Breast epithelium (tissue), 4 donors: ENCODE measurements around the gene GRHL1. TPM values are rescaled to one million over a fixed set of nuclear protein-coding genes. Genes with fewer than 3 reads are reported as not detected.

ENCODE experiments used
- DNase-seq, 2 donors: peaks; one replicate each; pipeline ENCODE4 v3.0.0-alpha.2; 2019; ENCODE audit warnings: low spot score in 2 of 2
- H3K27ac ChIP-seq, 2 donors: fragments of 200-600 bp; sonication (generic) in 1 of 2; one replicate each; pipeline ENCODE4 v1.5.1; 2016 to 2019; ENCODE audit warnings: mild to moderate bottlenecking in 1 of 2
- H3K27me3 ChIP-seq, 2 donors: fragments of 200-600 bp; sonication (generic) in 1 of 2; one replicate each; pipeline versions ENCODE4 v1.5.1 to v1.6.0; 2017 to 2019; ENCODE audit warnings: control low read depth in 1 of 2, mild to moderate bottlenecking in 1 of 2
- H3K36me3 ChIP-seq: fragments of 200-600 bp; one replicate; pipeline ENCODE4 v1.5.1; 2019
- H3K4me1 ChIP-seq, 2 donors: fragments of 200-600 bp; sonication (generic); one replicate each; pipeline ENCODE4 v1.5.1; 2016 to 2019; ENCODE audit warnings: control low read depth in 1 of 2
- H3K4me3 ChIP-seq, 3 donors: fragments of 200-600 bp; sonication (generic); 1 replicate in 2 of 3; 2 replicates in 1 of 3; pipeline ENCODE4 v1.5.1; 2016 to 2019; ENCODE audit warnings: mild to moderate bottlenecking in 3 of 3, moderate library complexity in 2 of 3
- H3K9me3 ChIP-seq, 2 donors: fragments of 200-600 bp; sonication (generic) in 1 of 2; one replicate each; pipeline ENCODE4 v1.5.1; 2016 to 2019; ENCODE audit warnings: control low read depth in 1 of 2
- POLR2A ChIP-seq: fragments of 450-650 bp; IDR thresholded peaks from one replicate; pipeline ENCODE4 v1.6.1; 2016; ENCODE audit warnings: antibody characterized with exemption, mild to moderate bottlenecking, moderate library complexity
- POLR2AphosphoS5 ChIP-seq, 3 donors: sonication (generic); formaldehyde crosslinking; IDR thresholded peaks; one replicate each; pipeline ENCODE4 v1.6.1; 2017; ENCODE audit warnings: antibody characterized with exemption in 3 of 3
- intact Hi-C: fragments of 100-400 bp; cut with DNase I; formaldehyde crosslinking; loops from one replicate; pipeline ENCODE4 v1.15.1; 2023; ENCODE audit warnings: low total_unique reads
- total RNA-seq, 3 donors: library from RNA; depleted of rRNA; stranded (reverse); fragments of >200 nt; gene quantifications; one replicate each; pipeline ENCODE4 v1.1.0, GENCODE V29; 2016
- TF ChIP-seq, protein P1 (sequence below), 3 donors: fragments of 450-650 bp; IDR thresholded peaks; one replicate each; pipeline ENCODE4 v1.5.1; 2016 to 2017; ENCODE audit warnings: antibody characterized with exemption in 3 of 3, mild to moderate bottlenecking in 3 of 3, moderate library complexity in 3 of 3

GRHL1 gene
- total RNA-seq, 3 donors from 2014 or later = 2.1 to 86.3 (median 40.0) TPM

DNA sequence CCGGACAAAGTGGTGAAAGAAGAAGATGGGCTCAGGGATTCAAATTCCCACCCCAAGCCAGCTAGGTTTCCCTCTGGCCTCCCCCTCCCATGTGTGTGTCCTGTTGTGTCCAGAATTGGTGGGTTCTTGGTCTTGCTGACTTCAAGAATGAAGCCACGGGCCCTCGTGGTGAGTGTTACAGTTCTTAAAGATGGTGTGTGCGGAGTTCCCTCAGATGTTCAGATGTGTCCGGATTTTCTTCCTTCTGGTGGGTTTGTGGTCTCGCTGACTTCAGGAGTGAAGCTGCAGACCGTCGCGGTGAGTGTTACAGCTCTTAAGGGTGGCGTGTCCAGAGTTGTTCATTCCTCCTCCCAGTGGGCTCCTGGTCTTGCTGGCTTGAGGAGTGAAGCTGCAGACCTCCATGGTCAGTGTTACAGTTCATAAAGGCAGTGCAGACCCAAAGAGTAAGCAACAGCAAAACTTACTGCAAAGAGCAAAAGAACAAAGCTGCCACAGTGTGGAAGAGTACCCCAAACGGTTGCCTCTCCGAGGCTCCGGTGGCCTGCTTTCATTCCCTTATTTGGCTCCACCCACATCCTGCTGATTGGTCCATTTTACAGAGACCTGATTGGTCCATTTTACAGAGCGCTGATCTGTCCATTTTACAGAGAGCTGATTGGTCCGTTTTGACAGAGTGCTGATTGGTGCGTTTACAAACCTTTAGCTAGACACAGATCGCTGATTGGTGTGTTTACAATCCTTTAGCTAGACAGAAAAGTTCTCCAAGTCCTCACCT, 54.2 kb downstream of the GRHL1 start:
- Histone ChIP-seq H3K36me3 (no peaks in the 10 kb centered on the region), H3K9me3 (no peaks in the 10 kb centered on the region), H3K4me3 (no peak overlapping the region), H3K4me1 (peaks cover 13 to 14% of the 10 kb centered on the region in 2 donors), H3K27me3 (no peaks in the 10 kb centered on the region), H3K27ac (no peak overlapping the region)
- intact Hi-C loops = no loop called here
- no peak for DNase-seq
- no peak for TF ChIP-seq POLR2A
- TF ChIP-seq POLR2AphosphoS5 (IDR thresholded peaks at IDR 0.05) = no peak
- TF ChIP-seq, protein P1, sequence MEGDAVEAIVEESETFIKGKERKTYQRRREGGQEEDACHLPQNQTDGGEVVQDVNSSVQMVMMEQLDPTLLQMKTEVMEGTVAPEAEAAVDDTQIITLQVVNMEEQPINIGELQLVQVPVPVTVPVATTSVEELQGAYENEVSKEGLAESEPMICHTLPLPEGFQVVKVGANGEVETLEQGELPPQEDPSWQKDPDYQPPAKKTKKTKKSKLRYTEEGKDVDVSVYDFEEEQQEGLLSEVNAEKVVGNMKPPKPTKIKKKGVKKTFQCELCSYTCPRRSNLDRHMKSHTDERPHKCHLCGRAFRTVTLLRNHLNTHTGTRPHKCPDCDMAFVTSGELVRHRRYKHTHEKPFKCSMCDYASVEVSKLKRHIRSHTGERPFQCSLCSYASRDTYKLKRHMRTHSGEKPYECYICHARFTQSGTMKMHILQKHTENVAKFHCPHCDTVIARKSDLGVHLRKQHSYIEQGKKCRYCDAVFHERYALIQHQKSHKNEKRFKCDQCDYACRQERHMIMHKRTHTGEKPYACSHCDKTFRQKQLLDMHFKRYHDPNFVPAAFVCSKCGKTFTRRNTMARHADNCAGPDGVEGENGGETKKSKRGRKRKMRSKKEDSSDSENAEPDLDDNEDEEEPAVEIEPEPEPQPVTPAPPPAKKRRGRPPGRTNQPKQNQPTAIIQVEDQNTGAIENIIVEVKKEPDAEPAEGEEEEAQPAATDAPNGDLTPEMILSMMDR (IDR thresholded peaks at IDR 0.05) = no peak

DNA sequence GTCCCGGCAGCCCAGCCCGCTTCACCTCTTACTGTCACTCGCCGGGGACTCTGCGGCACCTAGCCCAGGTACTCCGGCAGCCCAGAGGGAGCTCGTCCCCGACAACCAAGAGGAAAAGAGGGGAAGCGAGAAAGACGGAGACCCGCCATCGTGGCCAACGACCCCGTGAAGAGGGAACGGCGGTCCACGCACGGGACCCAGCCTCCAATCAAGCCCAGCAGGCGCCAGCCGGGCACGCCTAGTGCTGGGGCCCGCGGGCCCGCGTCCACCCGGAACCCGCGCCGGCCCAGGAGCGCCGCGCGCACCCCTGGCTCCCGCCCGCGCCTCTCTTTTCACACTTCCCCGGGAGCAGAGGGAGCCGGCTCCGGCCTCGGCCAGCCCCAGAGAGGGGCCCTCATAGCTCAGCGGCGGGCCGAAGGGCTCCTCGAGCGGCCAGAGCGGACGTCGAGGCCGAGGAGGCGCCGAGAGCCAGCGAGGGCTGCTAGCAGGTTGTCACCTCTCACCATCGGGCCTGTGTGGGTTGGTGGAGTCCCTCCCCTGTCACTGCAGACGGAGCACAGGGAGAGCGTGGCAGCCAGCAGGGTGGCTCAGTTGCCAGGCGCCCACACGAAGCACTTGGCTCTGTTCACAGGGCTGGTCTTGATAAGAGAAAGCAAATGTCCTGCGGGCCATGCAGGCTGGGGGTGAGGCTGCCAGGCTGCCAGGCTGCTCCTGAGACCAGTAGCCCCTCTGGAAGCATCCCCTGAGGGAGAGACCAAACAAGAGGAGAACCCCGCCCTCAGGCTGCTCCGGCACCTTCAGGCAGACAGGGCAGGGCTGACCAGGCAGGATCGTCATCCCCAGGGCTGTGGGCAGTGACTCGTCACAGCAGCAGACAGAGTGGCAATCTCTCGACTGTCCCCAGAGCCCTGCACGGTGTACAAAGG, 55.0 kb downstream of the GRHL1 start:
- TF ChIP-seq, protein P1 (IDR thresholded peaks at IDR 0.05) = no peak
- TF ChIP-seq POLR2A = no peak
- TF ChIP-seq POLR2AphosphoS5 (IDR thresholded peaks at IDR 0.05) = no peak
- Histone ChIP-seq H3K27me3 (no peaks in the 10 kb centered on the region), H3K27ac (peak overlapping the region in 1 of 2 donors; percentile 9), H3K36me3 (no peaks in the 10 kb centered on the region), H3K4me3 (peak overlapping the region in 1 of 3 donors; percentile 6), H3K9me3 (no peaks in the 10 kb centered on the region), H3K4me1 (peaks cover 13 to 14% of the 10 kb centered on the region in 2 donors)
- no peak for DNase-seq
- intact Hi-C loops = no loop called here

DNA sequence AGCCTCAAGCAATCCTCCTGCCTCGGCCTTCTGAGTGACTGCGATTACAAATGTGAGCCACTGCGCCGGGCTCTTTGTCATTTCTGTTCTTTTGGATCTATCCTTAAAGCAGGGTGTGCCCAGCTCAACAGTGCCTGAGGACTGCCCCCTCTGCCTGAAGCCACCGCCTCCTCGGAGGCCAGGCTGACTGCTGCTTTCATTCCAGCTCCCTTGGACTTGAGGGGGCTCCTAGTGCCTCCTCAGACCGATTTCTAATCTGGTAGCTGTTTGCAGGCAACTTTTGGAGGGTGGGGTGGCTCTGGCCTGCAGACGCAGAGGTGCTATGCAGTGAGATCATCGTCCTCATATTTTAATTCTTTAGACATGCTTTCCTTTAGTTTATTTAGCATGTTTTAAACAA, 55.9 kb downstream of the GRHL1 start:
- no peak overlapping the region for H3K4me3 ChIP-seq
- H3K36me3 ChIP-seq = no peaks in the 10 kb centered on the region
- no peak overlapping the region for H3K27ac ChIP-seq
- no peaks in the 10 kb centered on the region for H3K27me3 ChIP-seq
- intact Hi-C loops = no loop called here
- H3K9me3 ChIP-seq = no peaks in the 10 kb centered on the region
- no peak for TF ChIP-seq POLR2AphosphoS5 (IDR thresholded peaks at IDR 0.05)
- TF ChIP-seq, protein P1 (IDR thresholded peaks at IDR 0.05) = no peak
- no peak for TF ChIP-seq POLR2A
- H3K4me1 ChIP-seq = peaks cover 13 to 14% of the 10 kb centered on the region in 2 donors
- DNase-seq = no peak

DNA sequence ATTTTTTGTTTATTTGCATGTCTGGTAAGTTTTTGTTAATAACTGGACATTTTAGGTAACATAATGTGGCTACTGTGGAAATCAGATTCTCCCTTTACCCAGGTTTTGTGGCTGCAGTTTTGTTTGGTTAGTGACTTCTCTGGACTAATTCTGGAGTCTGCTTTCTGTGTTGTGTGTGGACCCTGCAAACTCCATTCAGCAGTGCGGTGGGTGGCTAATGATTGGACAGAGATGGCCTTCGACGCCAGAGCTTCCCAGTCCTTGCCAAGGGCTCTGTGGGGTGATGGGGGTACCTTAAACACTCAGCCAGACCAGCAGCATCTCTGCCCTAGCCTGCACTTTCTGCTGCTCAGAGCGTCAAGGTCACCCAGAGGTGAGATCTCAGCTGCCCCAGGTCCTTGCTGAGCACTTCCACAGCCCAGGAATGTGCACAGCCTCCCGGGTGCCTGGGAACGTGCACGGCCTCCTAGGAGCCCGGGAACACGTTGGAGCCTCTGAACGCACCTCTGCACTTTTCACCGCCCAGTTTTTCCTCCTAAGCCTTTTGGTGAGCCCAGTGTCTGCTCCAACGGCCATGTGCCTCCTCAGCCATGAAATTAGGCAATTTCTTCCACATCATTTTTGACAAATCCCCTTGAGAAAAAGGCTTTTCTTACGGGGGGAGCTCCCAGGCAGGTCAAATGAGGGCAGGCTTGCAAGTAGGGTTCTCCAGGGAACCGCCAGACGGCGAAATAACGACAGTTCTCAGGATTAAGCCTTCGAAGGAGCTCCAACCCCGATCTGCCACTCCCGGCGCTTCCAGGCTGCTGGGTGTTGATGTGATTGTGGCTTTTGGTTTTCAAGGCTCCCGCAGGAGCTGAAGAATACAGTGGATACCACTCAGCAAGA, 56.7 kb downstream of the GRHL1 start:
- Histone ChIP-seq H3K27me3 (no peaks in the 10 kb centered on the region), H3K9me3 (no peaks in the 10 kb centered on the region), H3K4me1 (peaks cover 13 to 14% of the 10 kb centered on the region in 2 donors), H3K36me3 (no peaks in the 10 kb centered on the region), H3K27ac (peak overlapping the region in 1 of 2 donors; percentile 84), H3K4me3 (no peak overlapping the region)
- intact Hi-C loops = no loop called here
- TF ChIP-seq, protein P1 (IDR thresholded peaks at IDR 0.05) = no peak
- TF ChIP-seq POLR2AphosphoS5 (IDR thresholded peaks at IDR 0.05) = no peak
- TF ChIP-seq POLR2A = no peak
- DNase-seq = peak in 1 of 2 donors; percentile 10
